SKM-1 treated with dmso at 0.1 percent for 144 hours (cell line): ENCODE data around the gene CDK12.

Experiments
- DNase-seq: peaks from one replicate; lab custom pipeline; 2025; ENCODE audit not compliant: unreplicated experiment; lab: John Stamatoyannopoulos, UW

Gene CDK12

GRCh38 chr17:39581071-39581758 lies 119.9 kb downstream of the CDK12 start:
- no peak for DNase-seq

GRCh38 chr17:39581759-39582085 lies 120.4 kb downstream of the CDK12 start:
- no peak for DNase-seq

- DNase-seq, result no peak
These were observed 121.4 kb downstream of the CDK12 start for GRCh38 chr17:39582658-39583057.
